ENCODE measurements around the gene DOCK8.

The DOCK8 gene

GRCh38 chr9:257957-258356 is 43.3 kb downstream of the DOCK8 start:
- no peak for ATAC-seq
- TF ChIP-seq ESRRG (CRISPR knock-in tag; IDR thresholded peaks at IDR 0.05) (no peak), ZFP30 (CRISPR knock-in tag; IDR thresholded peaks at IDR 0.05) (no peak), POU6F1 (CRISPR knock-in tag; IDR thresholded peaks at IDR 0.05; ENCODE audit: borderline replicate concordance, low read depth) (no peak), GLIS3 (CRISPR knock-in tag; IDR thresholded peaks at IDR 0.05) (no peak), PATZ1 (CRISPR knock-in tag; IDR thresholded peaks at IDR 0.05; ENCODE audit: borderline replicate concordance) (no peak)

- no peak for TF ChIP-seq CREB5 (CRISPR knock-in tag; IDR thresholded peaks at IDR 0.05; ENCODE audit: low read depth)
- ATAC-seq = no peak
Measured at GRCh38 chr9:259405-260404, 45.0 kb downstream of the DOCK8 start.

GRCh38 chr9:264231-264630 is 49.6 kb downstream of the DOCK8 start:
- TF ChIP-seq PPARA (CRISPR knock-in tag; IDR thresholded peaks at IDR 0.05; ENCODE audit: borderline replicate concordance) (no peak), CREB5 (CRISPR knock-in tag; IDR thresholded peaks at IDR 0.05; ENCODE audit: low read depth) (no peak), TOX (CRISPR knock-in tag; IDR thresholded peaks at IDR 0.05; ENCODE audit: borderline replicate concordance) (no peak), TSHZ2 (CRISPR knock-in tag; IDR thresholded peaks at IDR 0.05) (no peak), TCF4 (CRISPR knock-in tag; IDR thresholded peaks at IDR 0.05; ENCODE audit: borderline replicate concordance) (no peak)
- ATAC-seq = no peak

GRCh38 chr9:265209-265870 is 50.7 kb downstream of the DOCK8 start:
- no peak for ATAC-seq
- no peak for TF ChIP-seq SNAI2 (CRISPR knock-in tag; IDR thresholded peaks at IDR 0.05)
- no peak for TF ChIP-seq ZNF565 (CRISPR knock-in tag; conservative IDR thresholded peaks at IDR 0.05; ENCODE audit: low read depth)
- no peak for TF ChIP-seq ISL1 (CRISPR knock-in tag; IDR thresholded peaks at IDR 0.05)
- TF ChIP-seq ZC3H10 (CRISPR knock-in tag; IDR thresholded peaks at IDR 0.05) = no peak
- no peak for TF ChIP-seq BACH2 (CRISPR knock-in tag; IDR thresholded peaks at IDR 0.05; ENCODE audit: borderline replicate concordance)
- no peak for TF ChIP-seq ZNF70 (CRISPR knock-in tag; IDR thresholded peaks at IDR 0.05)
- TF ChIP-seq ESRRG (CRISPR knock-in tag; IDR thresholded peaks at IDR 0.05) = no peak
- no peak for TF ChIP-seq TCF4 (CRISPR knock-in tag; IDR thresholded peaks at IDR 0.05; ENCODE audit: borderline replicate concordance)
- no peak for TF ChIP-seq ZFP3 (CRISPR knock-in tag; IDR thresholded peaks at IDR 0.05)
- TF ChIP-seq TSHZ2 (CRISPR knock-in tag; IDR thresholded peaks at IDR 0.05) = no peak
- no peak for TF ChIP-seq POU6F1 (CRISPR knock-in tag; IDR thresholded peaks at IDR 0.05; ENCODE audit: borderline replicate concordance, low read depth)
- no peak for TF ChIP-seq CSDC2 (CRISPR knock-in tag; IDR thresholded peaks at IDR 0.05)
- no peak for TF ChIP-seq RARB (CRISPR knock-in tag; IDR thresholded peaks at IDR 0.05)

Data from SK-N-SH treated with all-trans-retinoic acid at 6 μM for 48 hours (cell line).